Measurements from ENCODE around the gene OTULIN. TPM values are rescaled to one million over a fixed set of nuclear protein-coding genes. Genes with fewer than 3 reads are reported as not detected.
A peak's percentile ranks its signal among the peaks of the same experiment; 100 is the strongest.

OTULIN gene
- total RNA-seq, 4 donors from 2014 or later, result 37.7 to 59.2 (median 43.1) TPM

- TF ChIP-seq CTCF (IDR thresholded peaks at IDR 0.05) (no peak), POLR2A (IDR thresholded peaks at IDR 0.05) (no peak), EP300 (IDR thresholded peaks at IDR 0.05) (no peak)
- WGBS, 2 donors, result 58 to 59% methylated on average over 7 of the region's 7 CpGs
- peak overlapping the region; percentile 1 to 82 (median 66) for H3K27ac ChIP-seq
Observed at GRCh38 chr5:14727928-14728458, 63.5 kb downstream of the OTULIN start.

GRCh38 chr5:14728459-14728938 lies 64.0 kb downstream of the OTULIN start:
- Histone ChIP-seq H3K27ac (peak overlapping the region; percentile 1 to 82 (median 66)), H3K4me3 (no peak overlapping the region), H3K36me3 (peaks cover 0 to 49% (median 3%) of the 10 kb centered on the region in 3 donors), H3K9me3 (no peaks in the 10 kb centered on the region), H3K27me3 (no peaks in the 10 kb centered on the region), H3K4me1 (peaks cover 0 to 22% (median 8%) of the 10 kb centered on the region in 4 donors)
- no peak for DNase-seq (ENCODE audit: low spot score in 2 of 2)
- TF ChIP-seq POLR2A (IDR thresholded peaks at IDR 0.05) (no peak), EP300 (IDR thresholded peaks at IDR 0.05) (peak in 1 of 2 donors; percentile 46), CTCF (IDR thresholded peaks at IDR 0.05) (no peak)
- WGBS, 2 donors, result 55 to 58% methylated on average over 15 of the region's 15 CpGs

More at GRCh38 chr5:14727928-14728458, 63.5 kb downstream of the OTULIN start:
- no peak for DNase-seq (ENCODE audit: low spot score in 2 of 2)
- Histone ChIP-seq H3K36me3 (peaks cover 0 to 49% (median 0%) of the 10 kb centered on the region in 3 donors), H3K9me3 (no peaks in the 10 kb centered on the region), H3K4me1 (peaks cover 0 to 22% (median 8%) of the 10 kb centered on the region in 4 donors), H3K4me3 (no peak overlapping the region), H3K27me3 (no peaks in the 10 kb centered on the region)

GRCh38 chr5:14729448-14730385 lies 65.2 kb downstream of the OTULIN start:
- Histone ChIP-seq H3K4me1 (peaks cover 0 to 22% (median 8%) of the 10 kb centered on the region in 4 donors), H3K36me3 (peaks cover 0 to 56% (median 3%) of the 10 kb centered on the region in 3 donors), H3K27me3 (no peaks in the 10 kb centered on the region), H3K27ac (peak overlapping the region in 2 of 4 donors; percentile 80 to 82), H3K9me3 (no peaks in the 10 kb centered on the region), H3K4me3 (no peak overlapping the region)
- TF ChIP-seq POLR2A (IDR thresholded peaks at IDR 0.05) (no peak), CTCF (IDR thresholded peaks at IDR 0.05) (no peak), EP300 (IDR thresholded peaks at IDR 0.05) (no peak)
- 89 to 90% methylated on average over 18 of the region's 18 CpGs for WGBS, 2 donors
- DNase-seq (ENCODE audit: low spot score in 2 of 2), result no peak

GRCh38 chr5:14730466-14730865 lies 65.9 kb downstream of the OTULIN start:
- no peak overlapping the region for H3K4me3 ChIP-seq
- H3K4me1 ChIP-seq, result peaks cover 0 to 25% (median 8%) of the 10 kb centered on the region in 4 donors
- peak overlapping the region in 1 of 4 donors; percentile 82 for H3K27ac ChIP-seq
- no peak for DNase-seq (ENCODE audit: low spot score in 2 of 2)
- H3K36me3 ChIP-seq, result peaks cover 0 to 49% (median 3%) of the 10 kb centered on the region in 3 donors
- 95 to 96% methylated on average over 11 to 13 of the region's 13 CpGs for WGBS, 2 donors
- no peak for TF ChIP-seq CTCF (IDR thresholded peaks at IDR 0.05)
- TF ChIP-seq EP300 (IDR thresholded peaks at IDR 0.05), result no peak
- TF ChIP-seq POLR2A (IDR thresholded peaks at IDR 0.05), result no peak
- no peaks in the 10 kb centered on the region for H3K27me3 ChIP-seq
- H3K9me3 ChIP-seq, result no peaks in the 10 kb centered on the region

Data from tibial nerve (tissue), 4 donors.